Muscle of arm (tissue), 14 donors: ENCODE results near the gene OR13H1. TPM values are rescaled to one million over a fixed set of nuclear protein-coding genes. Genes with fewer than 3 reads are reported as not detected.
"Not testable (repeated sequence)": the region's sequence is repeated elsewhere in the genome, so short reads cannot be mapped to it uniquely, and the experiment has no call there.

ENCODE experiments used
- DNase-seq: peaks from one replicate; pipeline ENCODE4 v3.0.0-alpha.2; 2013
- long read RNA-seq, 11 donors: transcript quantifications; one replicate each; lab custom pipeline, GENCODE V29; 2026
- polyA plus RNA-seq, 12 donors: library from polyadenylated mRNA; unstranded; fragments of 120-200 nt; gene quantifications; one replicate each; pipeline ENCODE4 v1.2.1, GENCODE V29; 2013; ENCODE audit not compliant: insufficient read length in 12 of 12

OR13H1 gene, protein sequence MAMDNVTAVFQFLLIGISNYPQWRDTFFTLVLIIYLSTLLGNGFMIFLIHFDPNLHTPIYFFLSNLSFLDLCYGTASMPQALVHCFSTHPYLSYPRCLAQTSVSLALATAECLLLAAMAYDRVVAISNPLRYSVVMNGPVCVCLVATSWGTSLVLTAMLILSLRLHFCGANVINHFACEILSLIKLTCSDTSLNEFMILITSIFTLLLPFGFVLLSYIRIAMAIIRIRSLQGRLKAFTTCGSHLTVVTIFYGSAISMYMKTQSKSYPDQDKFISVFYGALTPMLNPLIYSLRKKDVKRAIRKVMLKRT
- polyA plus RNA-seq, result not detected
- long read RNA-seq, donor 1, result 0 reads
- long read RNA-seq, donor 2, result 0 reads
- long read RNA-seq, donor 3, result 0 reads
- long read RNA-seq, donor 4, result 0 reads
- long read RNA-seq, donor 5, result 0 reads
- long read RNA-seq, donor 6, result 0 reads
- long read RNA-seq, donor 7, result 0 reads
- long read RNA-seq, donor 8, result 0 reads
- long read RNA-seq, donor 9, result 0 reads
- long read RNA-seq, donor 10, result 0 reads
- long read RNA-seq, donor 11, result 0 reads

GRCh38 chrX:131543774-131544173 is at the start of gene OR13H1:
Gene OR13H1, plus strand, starts transcription at chrX:131544074. Its CDS starts 0 bp downstream, at chrX:131544074.
- DNase-seq, result no peak

- not testable (repeated sequence) for DNase-seq
Observed at GRCh38 chrX:131501556-131501955, 42.3 kb upstream of the OR13H1 start.

DNA sequence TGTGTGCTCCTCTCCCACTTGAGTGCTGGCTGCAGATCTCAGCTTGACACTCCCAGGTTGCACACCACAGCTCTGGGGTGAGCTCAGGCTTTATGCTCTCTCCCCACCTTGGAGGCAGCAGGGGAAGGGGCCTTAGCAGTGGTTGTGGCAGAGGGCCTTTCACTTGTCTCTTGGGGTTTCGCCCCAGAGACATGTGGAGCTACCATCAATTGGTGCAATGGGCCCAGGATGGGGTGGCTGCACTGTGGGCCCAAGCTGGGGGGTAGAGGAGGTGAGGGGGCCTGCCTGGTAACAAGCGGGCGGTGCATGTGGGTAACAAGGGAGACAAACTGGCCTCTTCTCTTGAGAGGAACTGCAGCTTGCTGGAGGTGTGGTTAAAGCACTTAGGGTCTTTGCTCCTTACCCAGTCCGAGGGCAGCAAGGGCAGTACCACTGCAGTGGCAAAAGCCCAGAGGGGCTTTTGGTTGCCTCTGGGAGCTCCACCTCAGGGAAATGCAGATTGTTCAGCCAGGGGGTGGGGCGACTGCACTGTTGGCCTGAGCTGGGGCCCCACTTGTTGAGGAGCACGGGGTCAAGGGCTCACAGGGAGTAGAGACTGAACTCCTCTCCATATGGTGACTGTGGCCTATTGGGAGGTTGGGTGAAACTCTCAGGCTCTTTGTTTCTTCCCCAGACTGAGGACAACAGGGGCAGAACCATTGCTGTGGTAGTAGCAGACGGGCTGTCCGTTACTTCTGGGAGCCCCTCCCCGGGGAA is 30.5 kb upstream of the OR13H1 start:
- DNase-seq, result no peak

DNA sequence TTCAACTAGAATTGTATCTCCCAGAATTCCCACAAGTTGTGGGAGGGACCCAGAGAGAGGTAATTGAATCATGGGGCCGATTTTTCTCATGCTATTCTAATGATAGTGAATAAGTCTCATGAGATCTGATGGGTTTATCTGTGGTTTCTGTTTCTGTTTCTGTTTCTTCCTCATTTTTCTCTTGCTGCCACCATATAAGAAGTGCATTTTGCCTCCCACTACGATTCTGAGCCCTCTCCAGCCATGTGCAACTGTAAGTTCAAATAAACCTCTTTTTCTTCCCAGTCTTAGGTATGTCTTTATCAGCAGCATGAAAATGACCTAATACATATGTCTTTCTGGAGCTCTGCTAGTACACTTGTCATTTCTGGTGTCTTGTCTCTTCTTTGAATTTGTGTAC is 22.1 kb upstream of the OR13H1 start:
- DNase-seq, result no peak

- DNase-seq, result no peak
Observed at GRCh38 chrX:131544218-131544617, 344 bp downstream of the OR13H1 start.

DNA sequence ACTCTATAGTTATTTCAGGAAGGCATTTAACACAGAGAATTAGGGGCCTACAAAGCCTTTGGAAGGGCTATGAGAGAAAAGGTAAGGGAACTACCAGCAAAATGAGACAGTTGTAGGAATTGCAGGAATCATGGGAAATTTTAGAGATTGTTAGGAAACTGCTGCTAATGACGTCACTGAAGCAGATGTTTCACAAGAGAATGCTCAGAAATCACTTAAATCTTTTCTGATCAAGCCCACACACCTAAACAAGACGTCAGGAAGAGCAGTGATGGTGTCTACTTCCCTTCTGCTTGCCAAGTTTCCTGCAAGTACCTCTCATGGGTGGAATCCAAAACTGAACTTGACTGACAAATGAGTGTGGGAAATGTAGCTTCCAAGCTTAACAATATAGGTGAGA is 5.1 kb downstream of the OR13H1 start:
- DNase-seq, result no peak

DNA sequence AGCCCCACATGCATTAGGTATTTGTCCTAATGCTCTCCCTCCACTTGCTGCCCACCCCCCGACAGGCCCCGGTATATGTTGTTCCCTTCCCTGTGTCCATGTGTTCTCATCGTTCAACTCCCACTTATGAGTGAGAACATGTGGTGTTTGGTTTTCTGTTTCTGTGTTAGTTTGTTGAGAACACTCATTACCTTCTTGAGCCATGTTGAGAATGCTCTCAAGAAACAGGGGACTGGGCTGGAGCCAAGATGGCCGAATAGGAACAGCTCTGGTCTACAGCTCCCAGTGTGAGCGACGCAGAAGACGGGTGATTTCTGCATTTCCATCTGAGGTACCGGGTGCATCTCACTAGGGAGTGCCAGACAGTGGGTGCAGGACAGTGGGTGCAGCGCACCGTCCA is 8.6 kb downstream of the OR13H1 start:
- DNase-seq, result not testable (repeated sequence)

- no peak for DNase-seq
Observed at GRCh38 chrX:131558562-131558961, 14.7 kb downstream of the OR13H1 start.

DNA sequence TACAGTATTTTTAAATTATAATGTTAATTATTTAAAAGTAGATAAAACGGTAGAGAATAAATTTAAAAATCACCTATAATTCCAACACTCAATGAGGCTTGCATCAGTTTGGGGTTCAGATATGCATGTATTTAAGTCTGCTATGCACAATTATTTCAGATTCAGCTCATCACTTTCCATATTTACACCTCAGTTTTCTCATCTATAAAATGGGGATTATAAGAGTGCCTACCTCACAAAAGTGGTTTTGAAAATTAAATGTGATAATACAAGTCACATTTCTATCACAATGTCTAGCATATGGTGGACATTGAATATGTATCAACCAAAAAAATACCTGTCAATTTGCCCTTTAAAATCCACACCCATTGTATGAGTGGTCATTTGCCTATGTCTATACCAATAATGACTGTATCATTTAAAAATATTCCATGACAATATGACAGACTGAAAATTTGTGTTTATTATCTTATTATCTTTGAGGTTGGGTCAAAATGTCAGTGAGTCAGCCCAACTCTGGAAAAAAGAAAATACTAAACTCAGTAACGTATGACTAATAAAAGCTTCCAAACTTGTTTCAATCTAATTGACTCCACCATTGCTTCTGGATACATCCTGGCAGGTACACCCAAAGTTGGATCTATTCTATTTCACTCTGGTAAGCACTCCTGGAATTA is 20.8 kb downstream of the OR13H1 start:
- DNase-seq, result no peak

GRCh38 chrX:131565909-131566308 is 22.0 kb downstream of the OR13H1 start:
- DNase-seq, result no peak

- no peak for DNase-seq
Observed at GRCh38 chrX:131571348-131571747, 27.5 kb downstream of the OR13H1 start.

DNA sequence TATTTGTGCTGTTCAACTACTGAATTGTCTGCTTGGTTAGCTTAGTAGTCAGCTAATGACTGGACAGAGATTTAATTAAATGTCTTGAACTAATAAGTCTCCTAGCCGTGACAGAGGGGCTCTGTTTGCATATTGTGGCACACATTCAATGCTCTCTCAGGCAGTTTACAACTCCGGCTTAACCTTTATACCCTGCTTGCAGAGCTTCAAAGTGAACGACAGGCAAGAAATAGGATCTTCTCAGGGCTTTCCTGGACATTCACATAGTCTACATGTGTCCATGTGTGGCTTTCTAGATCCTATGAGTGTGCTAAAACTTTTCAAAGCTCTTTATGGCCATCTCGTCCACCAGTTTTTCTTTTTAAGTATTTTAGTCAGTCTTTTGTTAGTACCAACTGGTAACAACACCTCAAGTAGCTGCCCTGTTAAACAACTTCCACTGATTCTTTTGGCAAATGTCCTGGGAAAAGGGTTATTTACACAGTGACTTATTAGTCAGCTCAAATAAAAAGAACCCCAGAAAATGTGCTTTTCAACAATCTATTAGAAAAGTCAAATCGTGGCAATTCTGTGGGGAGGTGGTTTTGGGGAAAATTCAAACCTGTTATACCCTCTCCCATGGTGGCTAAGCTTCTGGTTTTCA is 28.6 kb downstream of the OR13H1 start:
- DNase-seq, result no peak

DNA sequence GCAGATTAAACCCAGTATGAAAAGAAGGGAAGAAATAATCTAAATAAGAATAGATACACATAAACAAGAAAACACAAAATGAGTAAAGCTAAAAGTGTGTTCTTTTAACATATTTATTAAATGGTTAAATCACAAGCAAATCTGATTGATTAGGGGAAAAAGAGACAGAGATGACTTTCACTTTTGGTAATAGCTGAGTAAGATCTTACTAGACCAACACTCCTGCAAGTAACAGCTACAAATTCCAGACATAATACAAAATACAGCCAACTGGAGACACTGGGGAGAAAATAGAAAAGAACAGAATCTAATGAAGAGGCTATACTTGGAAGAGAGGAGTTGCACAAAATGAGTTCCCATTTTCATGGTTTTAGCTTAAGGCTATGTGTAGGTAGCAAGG is 33.5 kb downstream of the OR13H1 start:
- peak; percentile 0 for DNase-seq

DNA sequence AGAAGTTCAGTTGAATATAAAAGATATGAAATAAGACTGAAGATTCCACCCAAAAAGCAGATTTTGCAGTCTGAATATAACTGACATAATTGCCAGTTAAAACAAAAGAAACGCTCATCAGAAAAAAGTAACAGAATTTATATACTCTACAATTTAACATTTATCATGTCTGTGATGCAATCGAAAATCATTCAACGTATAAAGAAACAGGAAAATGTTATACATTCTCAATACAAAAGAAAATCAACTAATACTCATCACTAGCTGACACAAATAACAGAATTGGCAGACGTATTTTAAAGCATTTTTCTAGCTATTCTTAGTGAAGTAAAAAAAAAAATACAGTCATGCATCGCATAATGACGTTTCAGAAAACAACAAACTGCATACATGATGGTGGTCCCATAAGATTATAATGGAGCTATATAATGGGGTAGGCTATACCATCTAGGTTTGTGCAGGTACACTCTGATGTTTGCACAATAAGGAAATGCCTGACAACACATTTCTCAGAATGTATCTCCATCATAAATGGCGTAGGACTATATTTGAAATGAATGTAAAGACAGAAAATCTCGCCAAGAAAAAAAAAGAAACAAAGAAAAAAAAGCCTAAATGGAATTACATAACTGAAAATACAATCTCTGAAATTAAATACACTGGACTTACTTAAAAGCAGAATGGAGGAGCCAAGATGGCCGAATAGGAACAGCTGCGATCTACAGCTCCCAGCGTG is 34.3 kb downstream of the OR13H1 start:
- no peak for DNase-seq

DNA sequence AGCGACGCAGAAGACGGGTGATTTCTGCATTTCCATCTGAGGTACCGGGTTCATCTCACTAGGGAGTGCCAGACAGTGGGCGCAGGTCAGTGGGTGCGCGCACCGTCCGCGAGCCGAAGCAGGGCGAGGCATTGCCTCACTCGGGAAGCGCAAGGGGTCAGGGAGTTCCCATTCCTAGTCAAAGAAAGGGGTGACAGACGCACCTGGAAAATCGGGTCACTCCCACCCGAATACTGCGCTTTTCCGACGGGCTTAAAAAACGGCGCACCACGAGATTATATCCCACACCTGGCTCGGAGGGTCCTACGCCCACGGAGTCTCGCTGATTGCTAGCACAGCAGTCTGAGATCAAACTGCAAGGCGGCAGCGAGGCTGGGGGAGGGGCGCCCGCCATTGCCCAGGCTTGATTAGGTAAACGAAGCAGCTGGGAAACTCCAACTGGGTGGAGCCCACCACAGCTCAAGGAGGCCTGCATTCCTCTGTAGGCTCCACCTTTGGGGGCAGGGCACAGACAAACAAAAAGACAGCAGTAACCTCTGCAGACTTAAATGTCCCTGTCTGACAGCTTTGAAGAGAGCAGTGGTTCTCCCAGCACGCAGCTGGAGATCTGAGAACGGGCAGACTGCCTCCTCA is 35.0 kb downstream of the OR13H1 start:
- DNase-seq, result not testable (repeated sequence)

GRCh38 chrX:131588995-131589394 is 45.1 kb downstream of the OR13H1 start:
- DNase-seq, result no peak
